IPS-18a (cell line): ENCODE results near the gene EYA4.

ENCODE experiments used
- H3K27ac ChIP-seq: one replicate; pipeline ENCODE4 v1.5.1; 2013; ENCODE audit warnings: low read length
- H3K27me3 ChIP-seq: one replicate; pipeline ENCODE4 v1.6.1; 2013; ENCODE audit warnings: mild to moderate bottlenecking, low read length; ENCODE audit not compliant: control insufficient read depth, insufficient read depth
- H3K36me3 ChIP-seq: one replicate; pipeline ENCODE4 v1.6.1; 2013; ENCODE audit warnings: low read depth, low read length; ENCODE audit not compliant: control insufficient read depth
- H3K4me1 ChIP-seq: one replicate; pipeline ENCODE4 v1.6.1; 2013; ENCODE audit warnings: low read depth, low read length; ENCODE audit not compliant: control insufficient read depth
- H3K4me3 ChIP-seq: one replicate; pipeline ENCODE4 v1.5.1; 2013; ENCODE audit warnings: low read length
- H3K9ac ChIP-seq: one replicate; pipeline ENCODE4 v1.6.1; 2013; ENCODE audit warnings: mild to moderate bottlenecking, low read length, moderate library complexity
- H3K9me3 ChIP-seq: one replicate; pipeline ENCODE4 v1.6.1; 2013; ENCODE audit warnings: low read depth, low read length; ENCODE audit not compliant: control insufficient read depth

The EYA4 gene

DNA sequence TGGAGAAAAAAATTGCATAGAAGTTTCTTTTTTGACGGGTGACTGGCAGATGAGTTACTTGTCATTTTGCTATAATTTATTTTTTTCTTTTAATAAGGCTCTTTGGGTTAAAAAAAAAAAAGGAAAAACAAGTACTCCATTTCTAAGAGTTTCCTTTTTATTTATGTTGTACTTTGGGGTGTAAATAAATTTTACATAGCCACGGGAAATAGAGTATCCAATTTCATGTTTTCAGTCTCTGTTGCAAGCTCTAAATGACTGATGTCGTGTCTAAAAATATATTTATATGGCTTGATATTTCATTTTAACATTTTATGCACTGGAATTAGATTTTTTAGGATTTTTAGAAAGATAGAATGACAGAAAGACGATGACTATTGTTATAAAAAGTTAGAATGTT is 3.4 kb downstream of the EYA4 start:
- Histone ChIP-seq H3K27me3 (peaks cover 69% of the 10 kb centered on the region), H3K9ac (no peak overlapping the region), H3K4me1 (peaks cover 21% of the 10 kb centered on the region), H3K4me3 (no peak overlapping the region), H3K27ac (no peak overlapping the region), H3K9me3 (no peaks in the 10 kb centered on the region), H3K36me3 (no peaks in the 10 kb centered on the region)

DNA sequence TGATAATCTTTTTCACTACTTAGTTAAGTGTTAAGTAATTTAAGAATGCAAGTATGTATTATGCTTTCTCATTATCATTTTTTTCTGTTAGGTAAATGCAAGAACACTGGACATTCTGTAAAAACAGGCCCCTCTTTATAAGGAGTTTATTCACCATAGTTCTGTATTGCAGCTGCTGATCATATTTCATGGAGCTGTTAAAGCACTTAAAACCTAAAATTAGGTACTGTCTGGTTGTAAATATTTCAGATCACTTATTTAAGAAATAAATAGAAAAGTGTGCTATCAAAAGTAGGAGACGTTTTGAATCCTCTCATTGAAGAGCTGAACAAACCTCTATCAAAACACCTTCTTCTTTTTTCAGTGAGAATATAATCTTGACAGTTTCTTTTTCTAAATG is 3.9 kb downstream of the EYA4 start:
- Histone ChIP-seq H3K4me1 (peaks cover 21% of the 10 kb centered on the region), H3K9ac (no peak overlapping the region), H3K27ac (no peak overlapping the region), H3K36me3 (no peaks in the 10 kb centered on the region), H3K4me3 (no peak overlapping the region), H3K9me3 (no peaks in the 10 kb centered on the region), H3K27me3 (peaks cover 64% of the 10 kb centered on the region)

DNA sequence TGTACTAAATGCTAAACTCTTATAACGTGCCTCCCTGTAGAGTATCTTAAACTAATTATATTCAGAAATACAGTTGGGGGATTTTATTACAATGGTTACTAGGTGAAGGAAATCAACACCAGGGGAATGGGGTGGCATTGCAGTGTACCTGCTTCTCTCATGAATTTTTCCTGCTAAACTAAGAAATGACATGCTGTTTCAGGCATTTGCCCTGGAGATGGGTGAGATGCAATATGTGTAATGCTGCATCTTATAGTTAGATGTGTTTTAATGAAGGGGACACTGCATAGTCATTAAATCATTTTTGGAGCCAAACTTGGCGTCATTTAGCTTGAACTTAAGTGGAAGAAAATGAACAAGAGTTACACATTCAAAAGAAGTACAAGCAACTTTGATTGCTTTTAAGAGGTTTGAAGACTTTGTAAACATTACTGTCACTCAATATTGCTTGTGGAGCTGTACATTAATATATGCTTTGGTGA is 4.3 kb downstream of the EYA4 start:
- peaks cover 18% of the 10 kb centered on the region for H3K4me1 ChIP-seq
- H3K27ac ChIP-seq: no peak overlapping the region
- H3K9ac ChIP-seq: no peak overlapping the region
- peaks cover 60% of the 10 kb centered on the region for H3K27me3 ChIP-seq
- H3K9me3 ChIP-seq: no peaks in the 10 kb centered on the region
- H3K36me3 ChIP-seq: no peaks in the 10 kb centered on the region
- H3K4me3 ChIP-seq: no peak overlapping the region

DNA sequence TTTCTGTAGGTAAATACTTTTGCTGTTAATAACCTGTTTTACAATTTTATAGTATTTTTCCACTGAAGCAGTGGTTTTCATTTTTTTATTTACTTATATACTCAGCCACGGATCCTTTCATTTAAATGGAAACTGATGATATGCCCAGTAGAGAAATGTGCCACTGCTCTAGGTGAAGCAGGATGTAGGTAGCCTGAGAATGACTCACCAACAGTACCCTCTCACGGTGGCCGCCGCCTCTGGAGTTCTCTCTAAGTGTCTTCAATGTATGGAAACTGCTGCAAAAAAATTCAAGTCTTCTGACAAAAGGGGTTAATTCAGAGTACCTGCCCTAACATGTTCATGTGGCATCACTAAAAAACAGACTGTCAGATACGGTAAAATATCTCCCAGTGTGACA is 6.4 kb downstream of the EYA4 start:
- Histone ChIP-seq H3K4me3 (no peak overlapping the region), H3K27me3 (peaks cover 38% of the 10 kb centered on the region), H3K9ac (no peak overlapping the region), H3K36me3 (no peaks in the 10 kb centered on the region), H3K4me1 (peaks cover 18% of the 10 kb centered on the region), H3K27ac (no peak overlapping the region), H3K9me3 (no peaks in the 10 kb centered on the region)

DNA sequence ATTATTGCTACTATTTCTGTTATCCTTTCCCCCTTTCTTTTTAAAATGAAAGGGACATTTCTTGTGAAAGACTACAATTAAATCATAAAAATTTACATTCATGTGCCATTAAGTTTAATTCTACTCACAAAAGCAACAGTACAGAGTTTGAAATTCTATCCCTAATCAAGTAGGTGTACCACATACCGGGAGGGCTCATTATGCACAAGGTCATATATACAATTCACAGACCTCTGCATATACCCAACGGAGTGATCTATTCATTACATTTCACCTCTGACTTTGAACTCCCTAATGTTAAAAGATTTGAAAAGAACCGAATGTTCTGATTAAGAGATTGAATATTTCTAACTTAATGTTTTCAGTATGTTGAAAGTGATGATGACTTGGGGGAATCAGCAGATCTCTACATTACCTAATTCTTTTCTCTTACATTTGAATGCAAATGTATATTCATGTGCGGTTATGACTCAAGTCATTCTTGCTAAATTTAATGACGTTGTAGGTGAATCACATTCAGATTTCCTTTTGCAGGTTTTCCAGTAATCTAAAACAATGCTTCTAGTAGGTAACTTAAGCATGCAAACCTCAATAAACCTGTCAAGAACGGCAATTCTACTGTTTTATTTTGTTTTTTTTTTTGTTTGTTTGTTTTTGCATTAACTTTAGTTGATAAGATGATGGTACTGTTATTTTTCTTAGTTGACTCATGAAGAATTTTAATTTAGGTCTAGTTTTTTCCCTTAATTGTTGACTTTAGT is 7.3 kb downstream of the EYA4 start:
- Histone ChIP-seq H3K4me1 (peaks cover 14% of the 10 kb centered on the region), H3K27me3 (peaks cover 30% of the 10 kb centered on the region), H3K9ac (no peak overlapping the region), H3K27ac (no peak overlapping the region), H3K4me3 (no peak overlapping the region), H3K9me3 (no peaks in the 10 kb centered on the region), H3K36me3 (no peaks in the 10 kb centered on the region)

DNA sequence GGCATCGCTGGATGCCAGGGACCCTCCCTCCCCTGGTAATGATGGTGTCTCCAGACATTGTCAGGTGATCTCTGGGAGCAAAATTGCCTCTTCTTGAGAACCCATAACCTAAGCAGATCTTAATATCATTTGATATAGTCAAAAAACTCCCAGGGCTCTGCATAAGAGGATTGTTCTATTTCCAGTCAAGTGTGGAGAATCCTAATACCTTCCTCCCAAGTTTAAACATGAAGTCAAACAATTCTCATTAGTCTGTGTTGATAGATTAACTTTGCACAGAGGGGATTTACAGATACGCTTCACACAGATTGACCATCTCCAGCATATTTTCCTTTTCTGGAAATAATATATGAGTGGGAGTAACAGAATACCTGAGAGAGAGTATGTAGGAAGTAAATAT is 10.5 kb downstream of the EYA4 start:
- no peak overlapping the region for H3K27ac ChIP-seq
- no peaks in the 10 kb centered on the region for H3K36me3 ChIP-seq
- H3K4me1 ChIP-seq: peaks cover 10% of the 10 kb centered on the region
- H3K9ac ChIP-seq: no peak overlapping the region
- H3K9me3 ChIP-seq: no peaks in the 10 kb centered on the region
- H3K4me3 ChIP-seq: no peak overlapping the region
- no peaks in the 10 kb centered on the region for H3K27me3 ChIP-seq

DNA sequence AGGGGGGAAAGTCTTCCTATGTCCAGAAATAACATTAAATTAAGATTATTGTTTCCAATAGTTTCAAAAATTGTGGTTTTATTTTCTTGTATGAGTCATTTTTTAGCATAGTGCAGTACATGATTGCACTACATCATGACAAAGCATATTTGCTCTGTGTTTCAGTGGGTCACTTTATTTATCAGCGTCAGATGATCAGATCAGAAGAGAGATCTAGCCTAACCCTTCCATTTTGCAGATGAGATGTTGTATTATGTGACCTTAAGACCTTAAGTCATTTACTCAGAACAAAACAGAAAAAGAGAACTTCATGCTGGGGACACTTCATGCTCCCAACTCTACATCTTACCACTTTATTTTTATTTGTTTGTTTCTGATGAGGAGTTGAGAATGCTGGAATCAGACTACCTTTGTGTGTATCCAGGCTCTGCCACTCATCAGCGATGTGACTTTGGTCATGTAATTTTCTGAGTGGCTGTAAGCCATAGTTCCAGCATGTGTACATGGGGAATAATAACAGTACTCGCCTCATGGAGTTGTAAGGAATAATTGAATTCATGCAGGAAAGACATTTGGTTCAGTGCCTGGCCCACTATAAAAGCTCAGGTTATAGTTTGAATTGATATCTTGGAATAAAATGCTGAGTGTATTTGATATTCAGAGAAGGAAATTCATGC is 13.5 kb downstream of the EYA4 start:
- Histone ChIP-seq H3K4me3 (no peak overlapping the region), H3K4me1 (no peaks in the 10 kb centered on the region)

DNA sequence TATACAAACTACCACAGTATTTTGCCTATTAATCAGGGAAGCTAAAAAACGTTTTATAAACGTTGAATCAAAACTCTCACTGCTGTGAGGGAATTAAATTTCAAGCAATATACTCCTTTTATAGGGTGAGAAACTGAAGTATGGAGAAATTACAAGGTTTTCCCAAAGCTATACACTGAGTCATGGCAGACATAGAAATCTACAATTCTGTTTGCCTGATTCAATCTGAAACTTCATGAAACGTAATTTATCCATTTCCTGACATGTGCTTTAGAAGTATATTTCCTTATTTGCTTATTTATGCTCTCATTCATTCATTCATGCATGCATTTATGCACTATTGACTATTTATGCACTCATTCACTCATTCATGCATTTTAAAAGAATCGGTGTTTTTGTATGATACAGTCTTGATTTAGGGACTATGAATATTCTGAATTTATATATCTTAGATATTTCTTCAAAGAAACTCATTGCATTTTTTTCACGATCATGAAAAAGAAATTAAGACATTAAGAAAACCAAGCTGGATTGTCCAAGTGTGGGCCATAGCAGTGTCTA is 16.5 kb downstream of the EYA4 start:
- H3K27me3 ChIP-seq: no peaks in the 10 kb centered on the region
- no peaks in the 10 kb centered on the region for H3K36me3 ChIP-seq
- H3K9me3 ChIP-seq: no peaks in the 10 kb centered on the region
- H3K4me1 ChIP-seq: no peaks in the 10 kb centered on the region
- H3K27ac ChIP-seq: no peak overlapping the region
- no peak overlapping the region for H3K9ac ChIP-seq
- H3K4me3 ChIP-seq: no peak overlapping the region

More for the DNA sequence above, 13.5 kb downstream of the EYA4 start:
- no peaks in the 10 kb centered on the region for H3K9me3 ChIP-seq
- H3K27me3 ChIP-seq: no peaks in the 10 kb centered on the region
- no peak overlapping the region for H3K27ac ChIP-seq
- H3K36me3 ChIP-seq: no peaks in the 10 kb centered on the region
- no peak overlapping the region for H3K9ac ChIP-seq

DNA sequence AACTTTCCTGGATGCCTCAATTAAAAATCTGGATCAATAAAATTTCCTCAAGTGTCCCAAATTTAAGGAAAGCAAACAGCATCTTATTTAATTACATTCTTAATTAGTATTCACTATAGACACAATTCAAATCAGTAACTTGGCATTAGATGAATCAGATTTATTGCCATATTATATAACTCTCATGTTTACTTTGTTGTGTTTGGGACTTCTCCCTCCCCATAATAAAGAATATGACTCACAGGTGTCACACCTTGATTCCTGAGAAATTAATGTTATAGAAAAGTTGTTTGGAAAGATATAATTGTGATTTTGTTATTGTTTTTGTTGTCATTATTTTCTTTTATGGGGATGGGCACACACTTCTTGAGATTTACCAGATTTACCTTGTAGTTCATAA is 18.4 kb downstream of the EYA4 start:
- Histone ChIP-seq H3K27ac (no peak overlapping the region), H3K36me3 (no peaks in the 10 kb centered on the region), H3K4me3 (no peak overlapping the region), H3K9me3 (no peaks in the 10 kb centered on the region), H3K9ac (no peak overlapping the region), H3K4me1 (no peaks in the 10 kb centered on the region), H3K27me3 (no peaks in the 10 kb centered on the region)

DNA sequence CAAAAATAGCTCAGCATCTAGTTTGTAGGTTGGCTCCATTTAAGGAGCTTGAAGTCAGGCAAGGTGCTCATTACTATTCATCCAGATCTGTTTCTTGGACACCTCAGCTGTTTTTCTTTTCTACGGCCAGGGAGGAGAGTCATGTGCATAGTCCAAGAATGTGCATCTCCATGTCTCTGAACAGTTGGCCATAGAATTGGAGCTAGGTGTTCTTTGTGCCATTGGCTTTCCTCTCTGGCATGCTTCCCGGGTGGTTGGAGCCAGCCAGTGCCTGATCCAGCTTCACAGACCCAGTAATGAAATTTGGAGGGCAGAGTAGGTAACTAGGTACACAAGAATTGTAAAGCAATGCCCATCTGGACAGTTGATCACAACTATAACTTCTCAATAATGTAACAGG is 21.6 kb downstream of the EYA4 start:
- H3K4me3 ChIP-seq: no peak overlapping the region
- H3K4me1 ChIP-seq: no peaks in the 10 kb centered on the region
- no peaks in the 10 kb centered on the region for H3K36me3 ChIP-seq

DNA sequence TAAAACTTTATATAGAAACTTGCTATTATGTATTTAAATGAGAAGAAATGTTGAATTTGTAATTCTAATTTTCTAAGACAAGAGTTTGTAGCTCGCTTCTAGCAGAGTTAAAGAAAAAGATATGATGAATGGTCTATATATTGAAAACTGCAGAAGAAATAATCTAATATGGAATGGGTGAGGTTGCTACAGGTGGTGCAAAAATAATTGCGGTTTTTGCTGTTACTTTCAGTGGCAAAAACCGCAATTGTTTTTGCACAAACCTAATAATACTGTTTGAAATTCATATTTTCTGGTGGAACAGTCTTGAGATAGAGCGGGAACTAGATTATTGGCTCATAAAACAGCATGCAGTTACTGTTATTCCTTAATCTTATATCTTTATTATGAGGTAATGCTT is 23.9 kb downstream of the EYA4 start:
- Histone ChIP-seq H3K9me3 (no peaks in the 10 kb centered on the region), H3K27me3 (no peaks in the 10 kb centered on the region), H3K36me3 (no peaks in the 10 kb centered on the region), H3K27ac (no peak overlapping the region), H3K9ac (no peak overlapping the region), H3K4me3 (no peak overlapping the region), H3K4me1 (no peaks in the 10 kb centered on the region)

More for the DNA sequence above, 21.6 kb downstream of the EYA4 start:
- no peaks in the 10 kb centered on the region for H3K27me3 ChIP-seq
- H3K9ac ChIP-seq: no peak overlapping the region
- no peaks in the 10 kb centered on the region for H3K9me3 ChIP-seq
- no peak overlapping the region for H3K27ac ChIP-seq
